BLaER1 (cell line): ENCODE results near the gene GJD3.

Experiments
- H3K27ac ChIP-seq: shearing (Covaris generic); formaldehyde crosslinking; 2 replicates; pipeline ENCODE4 v1.8.1; 2022
- H3K27me3 ChIP-seq: shearing (Covaris generic); formaldehyde crosslinking; 2 replicates; pipeline ENCODE4 v1.8.1; 2022
- H3K36me3 ChIP-seq: shearing (Covaris generic); formaldehyde crosslinking; 2 replicates; pipeline ENCODE4 v1.8.1; 2022
- H3K4me1 ChIP-seq: shearing (Covaris generic); formaldehyde crosslinking; 2 replicates; pipeline ENCODE4 v1.8.1; 2022
- H3K4me2 ChIP-seq: shearing (Covaris generic); formaldehyde crosslinking; 2 replicates; pipeline ENCODE4 v1.8.1; 2022
- H3K4me3 ChIP-seq: shearing (Covaris generic); formaldehyde crosslinking; 2 replicates; pipeline ENCODE4 v1.8.1; 2022
- H3K9ac ChIP-seq: shearing (Covaris generic); formaldehyde crosslinking; 2 replicates; pipeline ENCODE4 v1.8.1; 2022
- H3K9me3 ChIP-seq: shearing (Covaris generic); formaldehyde crosslinking; 2 replicates; pipeline ENCODE4 v1.8.1; 2022
- H4K20me1 ChIP-seq: shearing (Covaris generic); formaldehyde crosslinking; 2 replicates; pipeline ENCODE4 v1.8.1; 2022
- Cebpa-rat ChIP-seq: shearing (Covaris generic); IDR thresholded peaks from 2 replicates; pipeline ENCODE4 v1.8.1; 2022

The GJD3 gene

DNA sequence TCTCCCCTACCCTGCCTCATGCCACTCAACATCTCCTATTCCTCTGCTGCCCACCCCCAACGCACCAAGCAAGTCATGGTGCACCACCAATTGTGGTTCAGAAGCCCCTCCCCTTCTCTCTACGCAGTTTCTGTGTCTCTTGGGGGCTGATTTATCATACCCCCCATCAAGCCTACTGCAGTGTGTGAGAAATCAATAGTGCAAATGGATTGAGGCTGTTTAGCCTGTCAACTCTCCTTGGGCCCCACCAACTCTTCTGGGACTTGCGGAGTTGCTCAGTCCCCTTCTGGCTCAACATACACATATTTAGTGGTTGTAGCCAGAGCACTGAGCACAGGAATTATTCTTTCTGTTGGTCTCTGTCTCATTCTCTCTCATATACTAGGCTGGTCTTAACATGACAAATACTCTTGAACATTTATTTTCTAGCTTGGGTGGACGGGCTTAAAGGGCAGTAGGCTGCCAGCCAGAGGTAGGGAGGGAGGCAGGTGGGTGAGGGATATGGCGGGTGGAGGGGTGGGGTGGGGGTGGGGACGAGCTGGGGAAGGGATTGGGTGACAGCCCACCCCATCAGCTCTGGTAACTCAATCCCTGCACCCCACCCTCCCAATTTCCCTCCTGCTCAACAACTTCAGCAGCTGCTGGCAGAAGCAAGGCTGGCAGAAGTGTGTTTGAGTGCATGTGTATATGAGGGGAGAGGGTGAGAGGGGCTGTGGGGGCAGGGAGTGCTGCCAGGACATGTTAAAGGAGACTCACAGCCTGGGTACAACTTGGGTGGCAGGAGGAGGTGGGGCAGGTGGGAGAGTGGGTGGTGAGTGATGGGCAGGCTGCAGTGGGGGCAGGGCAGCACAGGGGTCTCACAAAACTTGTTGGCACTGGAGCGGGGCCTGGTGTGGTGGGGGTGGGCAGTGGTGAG is 50.6 kb downstream of the GJD3 start:
- Histone ChIP-seq H3K4me1 (peaks cover 96% of the 10 kb centered on the region), H3K27me3 (no peaks in the 10 kb centered on the region; the same call in 1 of the 2 replicates), H3K36me3 (no peaks in the 10 kb centered on the region), H3K4me3 (no peak overlapping the region), H3K27ac (peak overlapping the region; percentile 75; the same call in 1 of the 2 replicates), H3K4me2 (peak overlapping the region; percentile 95), H4K20me1 (peaks cover 7% of the 10 kb centered on the region), H3K9ac (no peak overlapping the region), H3K9me3 (no peaks in the 10 kb centered on the region)
- TF ChIP-seq Cebpa-rat, result no peak
